GM08714 (cell line): Measurements from ENCODE around the gene RAD52.

ENCODE experiments used
- H3K4me3 ChIP-seq: fragments of 200-500 bp; sonication (Bioruptor generic); 2 replicates; pipeline ENCODE4 v1.5.1; 2014; ENCODE audit warnings: mild to moderate bottlenecking, low read length, inconsistent platforms
- ZNF274 ChIP-seq: IDR thresholded peaks from 2 replicates; pipeline ENCODE4 v1.6.1; 2012; ENCODE audit warnings: mild to moderate bottlenecking, low read depth, low read length

Gene RAD52

DNA sequence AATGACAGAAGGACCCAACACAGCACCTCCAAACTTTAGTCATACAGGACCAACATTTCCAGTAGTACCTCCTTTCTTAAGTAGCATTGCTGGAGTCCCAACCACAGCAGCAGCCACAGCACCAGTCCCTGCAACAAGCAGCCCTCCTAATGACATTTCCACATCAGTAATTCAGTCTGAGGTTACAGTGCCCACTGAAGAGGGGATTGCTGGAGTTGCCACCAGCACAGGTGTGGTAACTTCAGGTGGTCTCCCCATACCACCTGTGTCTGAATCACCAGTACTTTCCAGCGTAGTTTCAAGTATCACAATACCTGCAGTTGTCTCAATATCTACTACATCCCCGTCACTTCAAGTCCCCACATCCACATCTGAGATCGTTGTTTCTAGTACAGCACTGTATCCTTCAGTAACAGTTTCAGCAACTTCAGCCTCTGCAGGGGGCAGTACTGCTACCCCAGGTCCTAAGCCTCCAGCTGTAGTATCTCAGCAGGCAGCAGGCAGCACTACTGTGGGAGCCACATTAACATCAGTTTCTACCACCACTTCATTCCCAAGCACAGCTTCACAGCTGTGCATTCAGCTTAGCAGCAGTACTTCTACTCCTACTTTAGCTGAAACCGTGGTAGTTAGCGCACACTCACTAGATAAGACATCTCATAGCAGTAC is 64.6 kb downstream of the RAD52 start:
- no peak for TF ChIP-seq ZNF274
- H3K4me3 ChIP-seq, result no peak overlapping the region

DNA sequence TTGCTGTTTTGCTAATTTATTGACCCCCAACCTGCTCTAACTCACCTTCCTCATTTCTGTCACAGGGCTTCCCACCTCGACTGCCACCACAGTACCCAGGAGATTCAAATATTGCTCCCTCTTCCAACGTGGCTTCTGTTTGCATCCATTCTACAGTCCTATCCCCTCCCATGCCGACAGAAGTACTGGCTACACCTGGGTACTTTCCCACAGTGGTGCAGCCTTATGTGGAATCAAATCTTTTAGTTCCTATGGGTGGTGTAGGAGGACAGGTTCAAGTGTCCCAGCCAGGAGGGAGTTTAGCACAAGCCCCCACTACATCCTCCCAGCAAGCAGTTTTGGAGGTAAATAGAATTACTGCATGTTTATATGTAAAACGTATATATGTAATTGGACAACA is 68.8 kb downstream of the RAD52 start:
- H3K4me3 ChIP-seq, result no peak overlapping the region
- no peak for TF ChIP-seq ZNF274

DNA sequence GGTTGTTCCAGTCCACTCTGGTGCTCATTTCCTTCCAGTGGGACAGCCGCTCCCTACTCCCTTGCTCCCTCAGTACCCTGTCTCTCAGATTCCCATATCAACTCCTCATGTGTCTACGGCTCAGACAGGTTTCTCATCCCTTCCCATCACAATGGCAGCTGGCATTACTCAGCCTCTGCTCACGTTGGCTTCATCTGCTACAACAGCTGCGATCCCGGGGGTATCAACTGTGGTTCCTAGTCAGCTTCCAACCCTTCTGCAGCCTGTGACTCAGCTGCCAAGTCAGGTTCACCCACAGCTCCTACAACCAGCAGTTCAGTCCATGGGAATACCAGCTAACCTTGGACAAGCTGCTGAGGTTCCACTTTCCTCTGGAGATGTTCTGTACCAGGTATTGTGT is 69.9 kb downstream of the RAD52 start:
- H3K4me3 ChIP-seq, result no peak overlapping the region
- no peak for TF ChIP-seq ZNF274

GRCh38 chr12:873954-874353 is 75.5 kb downstream of the RAD52 start:
- no peak for TF ChIP-seq ZNF274
- no peak overlapping the region for H3K4me3 ChIP-seq

DNA sequence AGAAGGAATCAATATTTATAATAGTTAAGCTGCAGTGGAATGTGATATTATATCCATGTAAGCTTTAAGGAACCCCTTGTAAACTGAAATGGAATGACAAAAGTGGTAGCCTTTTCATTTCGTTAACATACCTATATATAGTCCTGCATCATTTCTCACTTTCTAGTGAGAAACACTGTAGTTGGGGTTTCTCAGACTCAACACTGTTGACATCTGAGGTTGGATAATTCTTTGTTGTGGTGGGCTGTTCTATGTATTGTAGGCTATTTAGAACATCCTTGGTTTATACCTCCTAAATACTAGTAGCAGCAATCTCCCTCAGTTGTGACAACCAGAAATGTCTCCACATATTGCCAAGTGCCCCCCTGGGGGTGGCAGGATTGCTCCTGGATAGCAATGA is 79.1 kb downstream of the RAD52 start:
- TF ChIP-seq ZNF274, result no peak
- no peak overlapping the region for H3K4me3 ChIP-seq

GRCh38 chr12:868722-869121 is 80.8 kb downstream of the RAD52 start:
- H3K4me3 ChIP-seq, result no peak overlapping the region
- no peak for TF ChIP-seq ZNF274

DNA sequence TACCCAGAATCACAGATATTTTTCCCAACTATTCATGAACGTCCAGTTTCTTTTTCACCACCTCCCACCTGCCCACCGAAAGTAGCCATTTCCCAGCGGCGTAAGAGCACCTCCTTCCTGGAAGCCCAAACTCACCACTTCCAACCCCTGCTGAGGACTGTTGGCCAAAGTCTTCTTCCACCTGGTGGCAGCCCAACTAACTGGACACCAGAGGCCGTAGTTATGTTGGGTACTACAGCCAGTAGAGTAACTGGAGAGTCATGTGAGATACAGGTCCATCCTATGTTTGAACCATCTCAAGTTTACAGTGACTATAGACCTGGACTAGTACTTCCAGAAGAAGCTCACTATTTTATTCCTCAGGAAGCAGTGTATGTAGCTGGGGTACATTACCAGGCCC is 81.6 kb downstream of the RAD52 start:
- TF ChIP-seq ZNF274, result no peak
- no peak overlapping the region for H3K4me3 ChIP-seq

DNA sequence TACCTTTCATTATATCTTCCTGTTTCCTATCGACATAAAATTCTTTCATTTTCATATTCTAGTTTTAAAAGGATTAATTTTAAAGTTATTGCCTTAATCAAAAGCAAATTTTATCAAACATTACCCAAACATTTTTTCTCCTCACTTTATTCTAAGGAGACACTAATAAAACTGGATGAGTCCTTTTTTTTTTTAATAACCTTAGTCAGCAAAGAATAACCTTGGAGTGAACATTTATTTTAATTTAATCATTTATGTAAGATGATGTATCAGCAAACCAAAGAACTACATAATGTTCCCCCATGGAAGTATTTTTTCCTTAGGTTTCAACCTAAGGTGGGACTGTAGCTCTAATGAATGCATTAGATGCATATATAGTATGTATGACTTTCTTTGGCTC is 83.9 kb downstream of the RAD52 start:
- TF ChIP-seq ZNF274, result no peak
- H3K4me3 ChIP-seq, result no peak overlapping the region

DNA sequence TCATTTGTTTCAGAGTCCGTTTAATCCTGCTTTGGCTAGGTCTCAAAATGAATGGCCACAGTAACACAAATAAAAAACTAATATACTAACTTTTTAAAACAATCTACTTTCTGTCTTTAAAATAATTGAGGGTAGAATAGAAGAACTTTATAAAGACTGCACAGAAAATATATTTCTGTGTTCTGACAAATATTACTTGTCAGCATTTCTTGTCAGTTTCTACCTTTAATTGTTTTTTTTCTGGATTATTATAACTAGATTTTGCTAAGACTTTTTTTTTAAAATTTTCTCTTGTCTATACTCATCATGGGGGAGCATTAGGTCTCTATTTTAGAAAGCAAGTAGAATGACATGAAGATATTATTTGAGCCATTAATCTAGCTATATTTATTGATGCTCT is 86.2 kb downstream of the RAD52 start:
- no peak overlapping the region for H3K4me3 ChIP-seq
- TF ChIP-seq ZNF274, result no peak

DNA sequence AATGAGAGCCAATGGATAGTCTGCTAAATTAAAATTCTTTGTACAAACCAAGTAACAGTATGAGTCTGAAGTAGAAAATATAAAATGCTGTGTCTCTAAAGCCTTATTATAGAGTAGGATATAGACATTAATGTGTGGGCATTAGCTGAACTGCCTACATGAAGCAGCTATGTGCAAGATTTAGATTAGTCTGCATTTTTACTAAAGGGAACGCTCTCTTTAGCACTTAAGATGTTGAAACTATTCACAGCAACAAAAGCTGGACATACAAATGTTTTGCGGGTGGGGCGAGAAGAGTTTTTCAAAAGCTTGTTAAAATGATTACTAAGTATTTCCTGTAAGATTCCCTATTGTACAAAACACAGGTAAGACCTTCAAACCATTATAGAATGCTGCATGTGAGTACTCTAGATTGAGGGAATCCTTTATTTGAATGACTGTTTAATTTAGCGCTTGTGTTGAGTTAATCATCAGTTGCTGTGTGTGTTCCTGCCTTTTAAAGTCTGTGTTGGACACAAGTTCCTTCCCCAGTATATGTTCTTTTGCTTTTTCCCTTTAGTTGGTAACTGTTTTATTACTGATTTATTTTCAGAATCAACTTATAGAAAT is 87.1 kb downstream of the RAD52 start:
- no peak for TF ChIP-seq ZNF274
- no peak overlapping the region for H3K4me3 ChIP-seq
